ENCODE results near the gene TMEM270.

The TMEM270 gene

DNA sequence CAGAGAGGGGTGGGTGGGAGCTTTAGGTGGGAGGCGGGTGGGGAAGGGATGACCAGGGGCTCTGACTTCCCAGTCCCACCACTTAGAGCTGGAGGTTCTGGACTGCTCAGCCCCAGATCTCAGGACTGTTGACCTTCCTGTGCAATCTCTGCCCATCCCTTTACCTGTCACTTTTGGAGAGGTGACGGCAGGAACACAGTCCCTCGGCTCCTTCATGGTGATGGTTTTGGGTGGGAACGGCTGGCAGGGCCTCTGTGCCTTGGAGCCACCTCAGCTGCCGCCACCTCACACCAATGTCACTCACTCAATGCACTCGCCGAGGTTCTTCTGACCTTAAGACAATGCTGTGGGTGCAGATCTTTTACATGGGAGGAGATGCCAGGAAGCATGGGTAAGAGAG is 49.0 kb downstream of the TMEM270 start:
- H3K9me3 ChIP-seq (ENCODE audit: control insufficient read depth in 2 of 2, low read length in 2 of 2): no peaks in the 10 kb centered on the region
- no peak overlapping the region for H3K9ac ChIP-seq (ENCODE audit: low read length in 2 of 2)
- no peaks in the 10 kb centered on the region for H3K36me3 ChIP-seq (ENCODE audit: control insufficient read depth in 2 of 2, insufficient read depth in 2 of 2, low read length in 2 of 2)
- no peak overlapping the region for H3K27ac ChIP-seq (ENCODE audit: low read length)
- H3K27me3 ChIP-seq (ENCODE audit: control insufficient read depth in 1 of 2, insufficient read depth in 2 of 2, low read length in 2 of 2): no peaks in the 10 kb centered on the region
- no peaks in the 10 kb centered on the region for H3K4me1 ChIP-seq (ENCODE audit: control insufficient read depth, insufficient read depth, low read length)
- H3K4me3 ChIP-seq (ENCODE audit: low read length in 2 of 2): no peak overlapping the region

DNA sequence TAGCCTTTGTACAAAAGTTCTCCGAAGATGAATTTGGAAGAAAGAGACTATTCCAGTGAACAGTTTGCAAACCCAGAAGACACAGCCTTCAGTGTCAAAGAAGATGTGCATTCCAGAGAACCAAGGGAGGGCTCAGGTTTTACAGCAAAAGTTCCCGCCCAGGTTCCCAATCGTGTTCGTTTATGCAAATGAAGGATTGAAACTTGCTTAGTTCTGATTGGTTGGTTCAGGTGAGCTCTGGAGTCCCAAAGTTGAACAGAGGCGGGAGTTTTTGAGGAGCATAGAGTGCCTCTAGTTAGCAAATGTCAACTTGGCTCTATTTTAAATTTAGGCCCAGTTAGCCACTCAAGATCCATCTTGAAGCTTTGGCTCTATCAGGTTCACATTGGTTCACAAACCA is 51.3 kb downstream of the TMEM270 start:
- Histone ChIP-seq H3K9ac (ENCODE audit: low read length in 2 of 2) (no peak overlapping the region), H3K27me3 (ENCODE audit: control insufficient read depth in 1 of 2, insufficient read depth in 2 of 2, low read length in 2 of 2) (no peaks in the 10 kb centered on the region), H3K9me3 (ENCODE audit: control insufficient read depth in 2 of 2, low read length in 2 of 2) (no peaks in the 10 kb centered on the region), H3K36me3 (ENCODE audit: control insufficient read depth in 2 of 2, insufficient read depth in 2 of 2, low read length in 2 of 2) (no peaks in the 10 kb centered on the region), H3K4me1 (ENCODE audit: control insufficient read depth, insufficient read depth, low read length) (no peaks in the 10 kb centered on the region), H3K4me3 (ENCODE audit: low read length in 2 of 2) (no peak overlapping the region), H3K27ac (ENCODE audit: low read length) (no peak overlapping the region)
